ENCODE results near the gene ASIC3. TPM values are rescaled to one million over a fixed set of nuclear protein-coding genes. Genes with fewer than 3 reads are reported as not detected.

ASIC3 gene
- total and polyA plus RNA-seq, 2 of the 4 experiments (the other 2 are of a cell fraction) = 0.74 TPM; not detected in 1

- Histone ChIP-seq H2AFZ (replicated peaks; ENCODE audit: low read length, poor library complexity) (no peak overlapping the region), H3K14ac (replicated peaks; ENCODE audit: low read depth, low read length) (no peak overlapping the region), H4K91ac (ENCODE audit: insufficient read depth, low read depth, low read length) (no peak overlapping the region), H3K4ac (ENCODE audit: low read depth, low read length) (no peak overlapping the region), H3K79me1 (ENCODE audit: low read depth in 1 of 2, low read length in 2 of 2) (peaks cover 0 to 5% of the 10 kb centered on the region in 2 experiments; a peak in 1 of 4 replicates), H3K27ac (ENCODE audit: insufficient read depth, low read length) (no peak overlapping the region), H4K8ac (ENCODE audit: low read depth in 2 of 2, low read length in 2 of 2) (no peak overlapping the region), H3K4me3 (ENCODE audit: insufficient read depth, low read depth, low read length) (no peak overlapping the region), H3K9me3 (ENCODE audit: control insufficient read depth, insufficient read depth, low read length) (no peaks in the 10 kb centered on the region), H3K9me1 (ENCODE audit: insufficient read depth, low read length) (peaks cover 15% of the 10 kb centered on the region), H2AK9ac (replicated peaks; ENCODE audit: low read depth, low read length, poor library complexity) (no peak overlapping the region), H2BK20ac (ENCODE audit: low read depth, low read length) (no peak overlapping the region), H3K56ac (ENCODE audit: extremely low read depth, insufficient read depth, low read length) (no peak overlapping the region; the same call in 1 of the 2 replicates), H2BK5ac (ENCODE audit: low read depth, low read length, poor library complexity, severe bottlenecking) (no peak overlapping the region), H3K9ac (ENCODE audit: low read depth, low read length) (no peak overlapping the region), H3K4me1 (ENCODE audit: control insufficient read depth, insufficient read depth, low read length) (peaks cover 19% of the 10 kb centered on the region), H3K18ac (ENCODE audit: low read depth, low read length) (no peak overlapping the region), H4K20me1 (ENCODE audit: insufficient read depth, low read length) (peaks cover 20% of the 10 kb centered on the region), H4K5ac (ENCODE audit: low read depth, low read length) (no peak overlapping the region), H3K23ac (ENCODE audit: low read depth, low read length) (no peak overlapping the region), H2AK5ac (ENCODE audit: low read depth, low read length) (no peak overlapping the region), H2BK15ac (ENCODE audit: low read depth, low read length) (no peak overlapping the region), H2BK120ac (ENCODE audit: low read depth, low read length) (no peak overlapping the region), H3K4me2 (ENCODE audit: low read depth, low read length) (no peak overlapping the region), H3K36me3 (ENCODE audit: control insufficient read depth, insufficient read depth, low read length) (peaks cover 12% of the 10 kb centered on the region; the same call in 1 of the 2 replicates), H3K27me3 (ENCODE audit: control insufficient read depth, insufficient read depth, low read length) (no peaks in the 10 kb centered on the region)
- BruUV-seq (replicated peaks) = no TSS peak
- 97% methylated on average over 17 of the region's 20 CpGs; no CpG with 5 or more reads in 1 of the 2 experiments for WGBS, 2 experiments (ENCODE audit: extremely low coverage in 2 of 2, insufficient read length in 1 of 2)
- TF ChIP-seq CEBPB (IDR thresholded peaks at IDR 0.05; ENCODE audit: low read depth, low read length) = no peak
- no peak for TF ChIP-seq RCOR1 (IDR thresholded peaks at IDR 0.05; ENCODE audit: insufficient replicate concordance, low read length)
- no peak for TF ChIP-seq POLR2A (IDR thresholded peaks at IDR 0.05; ENCODE audit: low read depth, low read length)
- TF ChIP-seq MAZ (IDR thresholded peaks at IDR 0.05; ENCODE audit: borderline replicate concordance, low read depth, low read length) = no peak
- TF ChIP-seq RAD21 (IDR thresholded peaks at IDR 0.05; ENCODE audit: low read length) = no peak
- no peak for TF ChIP-seq SMC3 (IDR thresholded peaks at IDR 0.05; ENCODE audit: low read depth, low read length)
- TF ChIP-seq USF2 (IDR thresholded peaks at IDR 0.05; ENCODE audit: low read depth, low read length) = no peak
- no peak for TF ChIP-seq MAFK (IDR thresholded peaks at IDR 0.05; ENCODE audit: low read depth, low read length)
- TF ChIP-seq CHD1 (IDR thresholded peaks at IDR 0.05; ENCODE audit: low read depth, low read length) = no peak
- no peak for TF ChIP-seq NFE2L2 (IDR thresholded peaks at IDR 0.05; ENCODE audit: low read depth, low read length)
- no peak for TF ChIP-seq MXI1 (IDR thresholded peaks at IDR 0.05; ENCODE audit: borderline replicate concordance, low read depth, low read length)
- no peak for TF ChIP-seq CTCF (conservative IDR thresholded peaks at IDR 0.05; ENCODE audit: low read depth, low read length)
- no peak for TF ChIP-seq FOS (IDR thresholded peaks at IDR 0.05; ENCODE audit: low read depth, low read length)
- TF ChIP-seq ELK1 (IDR thresholded peaks at IDR 0.05; ENCODE audit: borderline replicate concordance, low read depth, low read length) = no peak
- no peak for TF ChIP-seq RFX5 (IDR thresholded peaks at IDR 0.05; ENCODE audit: low read depth, low read length)
- no peak for TF ChIP-seq BHLHE40 (IDR thresholded peaks at IDR 0.05; ENCODE audit: low read depth, low read length)
- in situ Hi-C loops (cut with MboI; ENCODE audit: low sequenced_read_pairs) (no loop called here), dilution Hi-C loops (cut with HindIII; ENCODE audit: low sequenced_read_pairs, unreplicated experiment) (no loop called here), intact Hi-C loops (cut with micrococcal nuclease) (no loop called here)
- CTCF ChIA-PET = no interaction called here
- DNase-seq = no peak
- POLR2A ChIA-PET (ENCODE audit: unreplicated experiment) = no interaction called here
- no peak for ATAC-seq (ENCODE audit: low read depth)
Observed at GRCh38 chr7:151043959-151044358, 4.4 kb upstream of the ASIC3 start.

All from IMR-90 (cell line).